Measurements from ENCODE around the gene MYH6. TPM values are rescaled to one million over a fixed set of nuclear protein-coding genes. Genes with fewer than 3 reads are reported as not detected.

Gene MYH6
- total RNA-seq, 1 donor from 2014 or later: not detected

- peaks cover 5% of the 10 kb centered on the region for H4K20me1 ChIP-seq (ENCODE audit: insufficient read depth, low read length)
- no peak for DNase-seq (ENCODE audit: low read depth)
- H3K36me3 ChIP-seq (ENCODE audit: insufficient read depth, low read length): peaks cover 3% of the 10 kb centered on the region
- no peak overlapping the region for H3K27ac Mint-ChIP-seq (ENCODE audit: unreplicated experiment)
- no peak overlapping the region for H3K4me3 ChIP-seq (ENCODE audit: insufficient read depth, low read depth, low read length)
- H3K4me1 Mint-ChIP-seq (ENCODE audit: low read depth, unreplicated experiment): peaks cover 2% of the 10 kb centered on the region
- FAIRE-seq: no peak
- H3K9me3 Mint-ChIP-seq (ENCODE audit: unreplicated experiment): peaks cover 4% of the 10 kb centered on the region
- peaks cover 3% of the 10 kb centered on the region for H3K36me3 Mint-ChIP-seq (ENCODE audit: low read depth, unreplicated experiment)
- TF ChIP-seq EZH2 (IDR thresholded peaks at IDR 0.05; ENCODE audit: insufficient read depth, low read length) (no peak), CTCF (IDR thresholded peaks at IDR 0.05; ENCODE audit: insufficient read depth, low read depth, low read length) (no peak)
- no peak overlapping the region for H3K4me3 Mint-ChIP-seq (ENCODE audit: unreplicated experiment)
- H3K27me3 ChIP-seq (ENCODE audit: insufficient read depth, low read length): peaks cover 2% of the 10 kb centered on the region
- no peak overlapping the region for H3K9ac ChIP-seq (ENCODE audit: low read length)
- no peaks in the 10 kb centered on the region for H3K79me2 ChIP-seq (ENCODE audit: insufficient read depth, low read length)
- no peak overlapping the region for H2AFZ ChIP-seq (ENCODE audit: low read depth, low read length)
- H3K4me1 ChIP-seq (ENCODE audit: insufficient read depth, low read length): peaks cover 4% of the 10 kb centered on the region
- H3K9me3 ChIP-seq (ENCODE audit: insufficient read depth, low read depth, low read length): no peaks in the 10 kb centered on the region
- H3K4me2 ChIP-seq (ENCODE audit: low read length): no peak overlapping the region
- peaks cover 17% of the 10 kb centered on the region for H3K27me3 Mint-ChIP-seq (ENCODE audit: low read depth, unreplicated experiment)
- H3K27ac ChIP-seq (ENCODE audit: low read depth, low read length): no peak overlapping the region
Measured at GRCh38 chr14:23357261-23357660, 50.8 kb downstream of the MYH6 start.

- Mint-ChIP-seq H3K9me3 (ENCODE audit: unreplicated experiment) (peaks cover 4% of the 10 kb centered on the region), H3K27me3 (ENCODE audit: low read depth, unreplicated experiment) (peaks cover 17% of the 10 kb centered on the region), H3K4me3 (ENCODE audit: unreplicated experiment) (no peak overlapping the region), H3K36me3 (ENCODE audit: low read depth, unreplicated experiment) (peaks cover 3% of the 10 kb centered on the region), H3K4me1 (ENCODE audit: low read depth, unreplicated experiment) (peaks cover 2% of the 10 kb centered on the region), H3K27ac (ENCODE audit: unreplicated experiment) (no peak overlapping the region)
- Histone ChIP-seq H3K9ac (ENCODE audit: low read length) (no peak overlapping the region), H3K4me2 (ENCODE audit: low read length) (no peak overlapping the region), H3K36me3 (ENCODE audit: insufficient read depth, low read length) (peaks cover 3% of the 10 kb centered on the region), H4K20me1 (ENCODE audit: insufficient read depth, low read length) (peaks cover 7% of the 10 kb centered on the region), H3K27ac (ENCODE audit: low read depth, low read length) (no peak overlapping the region), H3K9me3 (ENCODE audit: insufficient read depth, low read depth, low read length) (no peaks in the 10 kb centered on the region), H2AFZ (ENCODE audit: low read depth, low read length) (no peak overlapping the region), H3K4me3 (ENCODE audit: insufficient read depth, low read depth, low read length) (no peak overlapping the region), H3K4me1 (ENCODE audit: insufficient read depth, low read length) (peaks cover 2% of the 10 kb centered on the region), H3K79me2 (ENCODE audit: insufficient read depth, low read length) (no peaks in the 10 kb centered on the region), H3K27me3 (ENCODE audit: insufficient read depth, low read length) (peaks cover 2% of the 10 kb centered on the region)
- no peak for DNase-seq (ENCODE audit: low read depth)
- TF ChIP-seq EZH2 (IDR thresholded peaks at IDR 0.05; ENCODE audit: insufficient read depth, low read length) (no peak), CTCF (IDR thresholded peaks at IDR 0.05; ENCODE audit: insufficient read depth, low read depth, low read length) (no peak)
- FAIRE-seq: no peak
Measured at GRCh38 chr14:23356662-23357061, 51.4 kb downstream of the MYH6 start.

DNA sequence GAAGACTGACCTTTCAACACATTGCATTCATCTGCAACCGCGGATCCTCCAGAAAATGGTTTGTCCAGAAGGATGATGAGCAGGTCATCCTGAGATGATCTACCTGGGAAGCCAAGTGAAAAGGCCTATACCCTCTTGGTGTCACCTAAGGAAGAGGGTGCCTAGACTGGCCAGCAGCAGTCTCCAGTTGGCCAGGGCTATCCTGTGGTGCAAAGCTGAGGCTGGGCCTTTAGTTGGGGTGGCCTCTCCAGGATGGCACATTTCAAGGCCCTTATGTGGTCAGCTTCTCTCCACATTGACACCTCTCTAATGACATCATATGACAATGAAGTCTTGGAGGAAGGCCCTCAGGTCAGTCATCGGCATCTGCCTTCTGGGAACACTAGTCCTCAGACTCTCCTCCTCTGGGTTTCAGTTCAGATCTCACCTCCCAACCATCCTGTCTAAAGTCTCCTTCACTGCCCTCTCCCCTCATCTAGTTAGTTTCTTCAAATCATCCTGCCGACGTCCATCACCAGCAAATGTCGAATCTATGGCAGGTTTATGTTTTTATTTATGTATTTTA is 52.1 kb downstream of the MYH6 start:
- Histone ChIP-seq H3K27me3 (ENCODE audit: insufficient read depth, low read length) (peaks cover 2% of the 10 kb centered on the region), H2AFZ (ENCODE audit: low read depth, low read length) (no peak overlapping the region), H3K79me2 (ENCODE audit: insufficient read depth, low read length) (no peaks in the 10 kb centered on the region), H3K4me1 (ENCODE audit: insufficient read depth, low read length) (no peaks in the 10 kb centered on the region), H3K4me2 (ENCODE audit: low read length) (no peak overlapping the region), H4K20me1 (ENCODE audit: insufficient read depth, low read length) (peaks cover 7% of the 10 kb centered on the region), H3K27ac (ENCODE audit: low read depth, low read length) (no peak overlapping the region), H3K9me3 (ENCODE audit: insufficient read depth, low read depth, low read length) (no peaks in the 10 kb centered on the region), H3K36me3 (ENCODE audit: insufficient read depth, low read length) (peaks cover 3% of the 10 kb centered on the region), H3K4me3 (ENCODE audit: insufficient read depth, low read depth, low read length) (no peak overlapping the region), H3K9ac (ENCODE audit: low read length) (no peak overlapping the region)
- TF ChIP-seq CTCF (IDR thresholded peaks at IDR 0.05; ENCODE audit: insufficient read depth, low read depth, low read length) (no peak), EZH2 (IDR thresholded peaks at IDR 0.05; ENCODE audit: insufficient read depth, low read length) (no peak)
- no peak for FAIRE-seq
- Mint-ChIP-seq H3K9me3 (ENCODE audit: unreplicated experiment) (peaks cover 4% of the 10 kb centered on the region), H3K27me3 (ENCODE audit: low read depth, unreplicated experiment) (peaks cover 21% of the 10 kb centered on the region), H3K4me3 (ENCODE audit: unreplicated experiment) (no peak overlapping the region), H3K4me1 (ENCODE audit: low read depth, unreplicated experiment) (peaks cover 2% of the 10 kb centered on the region), H3K27ac (ENCODE audit: unreplicated experiment) (no peak overlapping the region), H3K36me3 (ENCODE audit: low read depth, unreplicated experiment) (peaks cover 7% of the 10 kb centered on the region)
- DNase-seq (ENCODE audit: low read depth): no peak
